B cell (primary cell): ENCODE results near the gene GMPR.

ENCODE experiments used
- EZH2 ChIP-seq: IDR thresholded peaks from 2 replicates; pipeline ENCODE4 v1.6.1; 2012; ENCODE audit warnings: borderline replicate concordance, low read depth, mild to moderate bottlenecking, moderate library complexity, low read length; ENCODE audit not compliant: insufficient read depth, poor library complexity, severe bottlenecking
- TF ChIP-seq, protein P1 (sequence below): fragments of 200-600 bp; IDR thresholded peaks from one replicate; pipeline ENCODE4 v1.8.0; 2022; ENCODE audit warnings: antibody characterized with exemption, mild to moderate bottlenecking

DNA sequence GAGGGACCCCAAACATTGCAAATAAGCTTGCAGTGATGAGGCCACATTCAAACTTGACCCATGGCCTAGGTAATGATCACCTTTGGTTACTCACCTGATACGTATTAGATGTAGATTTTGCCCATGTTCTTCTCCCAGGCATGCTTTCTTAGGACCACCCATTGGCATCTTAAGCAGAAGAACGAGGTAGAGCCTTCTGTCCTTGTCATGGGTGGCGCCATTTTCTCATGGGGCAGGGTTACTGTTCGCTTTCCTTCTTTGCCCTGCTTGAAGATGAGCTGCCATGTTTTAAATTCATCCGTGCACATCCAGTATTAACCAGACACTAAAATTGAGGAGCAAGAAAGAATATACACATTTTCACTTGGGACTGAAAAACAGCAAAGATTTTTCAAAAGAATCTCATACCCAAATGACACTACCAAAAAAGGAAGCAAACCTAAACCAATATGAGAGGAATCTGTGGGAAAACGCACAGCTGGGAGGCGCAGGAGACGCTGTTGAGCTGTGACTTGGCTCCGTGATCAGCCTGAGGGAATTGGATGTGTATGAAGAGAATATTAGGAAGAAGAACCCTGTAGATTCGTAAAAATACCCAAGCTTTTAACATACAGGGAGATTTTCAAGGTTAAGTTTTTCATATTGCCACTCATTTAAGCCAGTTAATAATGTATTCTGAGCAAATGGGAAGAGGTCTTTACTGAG, 36.6 kb downstream of the GMPR start:
- TF ChIP-seq, protein P1, sequence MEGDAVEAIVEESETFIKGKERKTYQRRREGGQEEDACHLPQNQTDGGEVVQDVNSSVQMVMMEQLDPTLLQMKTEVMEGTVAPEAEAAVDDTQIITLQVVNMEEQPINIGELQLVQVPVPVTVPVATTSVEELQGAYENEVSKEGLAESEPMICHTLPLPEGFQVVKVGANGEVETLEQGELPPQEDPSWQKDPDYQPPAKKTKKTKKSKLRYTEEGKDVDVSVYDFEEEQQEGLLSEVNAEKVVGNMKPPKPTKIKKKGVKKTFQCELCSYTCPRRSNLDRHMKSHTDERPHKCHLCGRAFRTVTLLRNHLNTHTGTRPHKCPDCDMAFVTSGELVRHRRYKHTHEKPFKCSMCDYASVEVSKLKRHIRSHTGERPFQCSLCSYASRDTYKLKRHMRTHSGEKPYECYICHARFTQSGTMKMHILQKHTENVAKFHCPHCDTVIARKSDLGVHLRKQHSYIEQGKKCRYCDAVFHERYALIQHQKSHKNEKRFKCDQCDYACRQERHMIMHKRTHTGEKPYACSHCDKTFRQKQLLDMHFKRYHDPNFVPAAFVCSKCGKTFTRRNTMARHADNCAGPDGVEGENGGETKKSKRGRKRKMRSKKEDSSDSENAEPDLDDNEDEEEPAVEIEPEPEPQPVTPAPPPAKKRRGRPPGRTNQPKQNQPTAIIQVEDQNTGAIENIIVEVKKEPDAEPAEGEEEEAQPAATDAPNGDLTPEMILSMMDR = no peak
- TF ChIP-seq EZH2 = no peak
